Suppressor macrophage (primary cell): ENCODE data around the gene CADM4.

Experiments
- DNase-seq, 4 experiments: peaks; one replicate each; pipeline ENCODE4 v3.0.0-alpha.2; 2020 to 2022

The CADM4 gene

DNA sequence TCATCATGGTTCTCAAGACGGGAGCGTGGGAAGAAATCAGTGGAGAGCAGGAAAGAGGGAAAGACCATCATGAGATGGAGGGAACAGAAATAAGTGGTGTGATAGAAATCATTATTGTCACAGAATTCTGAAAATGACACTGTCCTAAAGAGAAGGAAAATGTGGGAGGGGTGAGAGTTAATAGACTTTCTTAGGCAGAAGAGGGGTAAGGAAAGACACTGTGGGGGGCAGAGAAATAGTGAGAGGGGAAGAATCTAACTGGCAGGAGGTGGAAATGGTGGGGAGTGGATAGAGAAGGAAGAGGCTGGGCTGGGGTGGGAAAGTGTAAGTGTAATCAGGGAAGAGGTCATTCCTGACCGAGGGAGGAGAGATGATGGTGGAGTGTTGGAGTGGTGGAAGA lies 60.9 kb downstream of the CADM4 start:
- DNase-seq = no peak

DNA sequence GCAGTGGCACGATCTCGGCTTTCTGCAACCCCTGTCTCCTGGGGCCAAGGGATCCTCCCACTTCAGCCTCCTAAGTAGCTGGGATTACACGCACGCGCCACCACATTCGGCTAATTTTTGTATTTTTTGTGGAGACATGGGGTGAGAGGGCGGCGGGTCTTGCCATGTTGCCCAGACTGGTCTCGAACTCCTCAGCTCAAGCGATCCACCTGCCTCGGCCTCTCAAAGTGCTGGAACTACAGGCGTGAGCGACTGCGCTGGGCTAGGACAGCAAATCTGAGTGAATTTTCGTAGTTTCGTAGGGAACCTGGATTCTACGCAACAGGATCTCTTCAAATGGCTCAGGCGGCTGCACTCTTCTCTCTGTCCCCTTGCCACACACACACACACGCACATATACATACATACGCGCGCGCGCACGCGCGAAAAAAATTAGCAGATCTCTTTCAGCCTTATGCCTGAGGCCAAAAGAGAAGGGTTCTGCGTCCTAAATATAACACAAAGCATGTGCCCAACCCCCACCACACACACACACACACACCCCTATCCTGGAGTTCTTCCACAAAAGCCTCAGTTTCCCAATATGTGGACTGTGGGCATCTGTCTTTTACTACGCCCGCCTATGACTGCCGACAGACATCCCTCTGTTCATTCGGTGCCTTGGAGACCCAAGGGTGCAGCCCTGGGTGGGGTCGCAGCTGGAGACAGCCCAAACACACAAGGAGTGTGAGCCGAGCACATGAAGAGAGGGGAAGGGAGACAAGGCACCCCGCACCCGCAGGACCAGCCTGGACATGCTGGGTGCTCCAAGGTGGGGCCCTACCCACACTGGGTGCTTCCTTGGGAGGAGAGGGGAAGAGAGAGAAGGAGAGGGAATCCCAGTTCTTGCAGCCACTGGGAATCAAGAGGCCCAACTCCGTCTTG lies 63.4 kb downstream of the CADM4 start:
- peak in 1 of 4 experiments; percentile 28 for DNase-seq

DNA sequence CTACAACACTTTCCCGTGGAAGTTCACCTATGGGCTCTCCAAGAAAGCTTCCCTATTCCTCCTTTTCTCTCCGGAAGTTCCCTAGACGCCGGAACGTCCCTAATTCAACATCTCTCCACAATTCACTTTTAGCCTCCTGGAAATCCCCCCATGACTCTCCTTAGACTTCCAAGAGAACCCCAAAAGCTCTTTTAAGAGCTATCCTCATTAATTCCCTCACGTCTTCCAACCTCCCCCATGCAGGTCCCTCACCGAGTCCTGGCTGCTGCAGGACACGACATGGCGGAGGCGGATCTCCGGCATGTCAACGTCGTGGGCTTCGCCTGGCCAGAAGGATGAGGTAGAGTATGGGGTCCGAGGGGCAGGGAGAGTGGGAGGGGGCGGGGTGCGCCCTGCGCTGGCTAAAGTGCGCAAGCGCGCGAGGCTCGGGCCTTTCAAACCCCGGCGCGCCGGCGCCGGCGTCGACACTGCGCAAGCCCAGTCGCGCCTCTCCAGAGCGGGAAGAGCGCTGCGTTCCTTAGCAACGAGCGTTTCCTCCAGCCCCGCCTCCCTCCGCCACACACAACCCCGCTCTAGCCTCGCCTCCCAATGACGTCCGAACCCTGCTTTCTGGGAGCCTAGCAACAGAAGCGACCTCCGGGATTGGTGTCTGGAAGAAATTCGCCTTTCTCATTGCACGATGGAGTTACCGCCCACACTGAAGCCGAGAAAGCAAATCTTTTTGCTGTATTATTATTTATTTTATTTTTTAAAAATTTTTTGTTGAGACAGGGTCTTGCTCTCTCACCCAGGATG lies 64.3 kb downstream of the CADM4 start, which contains the start of the genes PINLYP and XRCC1:
TSS of gene PINLYP (plus strand) at position 646 of the 795 bp plus-strand sequence. CDS start 1,391 bp downstream, outside the sequence.
TSS of gene XRCC1 (minus strand) at position 372 of the 795 bp plus-strand sequence. CDS start at position 303, 69 bp downstream.
- DNase-seq = peak; percentile 99

DNA sequence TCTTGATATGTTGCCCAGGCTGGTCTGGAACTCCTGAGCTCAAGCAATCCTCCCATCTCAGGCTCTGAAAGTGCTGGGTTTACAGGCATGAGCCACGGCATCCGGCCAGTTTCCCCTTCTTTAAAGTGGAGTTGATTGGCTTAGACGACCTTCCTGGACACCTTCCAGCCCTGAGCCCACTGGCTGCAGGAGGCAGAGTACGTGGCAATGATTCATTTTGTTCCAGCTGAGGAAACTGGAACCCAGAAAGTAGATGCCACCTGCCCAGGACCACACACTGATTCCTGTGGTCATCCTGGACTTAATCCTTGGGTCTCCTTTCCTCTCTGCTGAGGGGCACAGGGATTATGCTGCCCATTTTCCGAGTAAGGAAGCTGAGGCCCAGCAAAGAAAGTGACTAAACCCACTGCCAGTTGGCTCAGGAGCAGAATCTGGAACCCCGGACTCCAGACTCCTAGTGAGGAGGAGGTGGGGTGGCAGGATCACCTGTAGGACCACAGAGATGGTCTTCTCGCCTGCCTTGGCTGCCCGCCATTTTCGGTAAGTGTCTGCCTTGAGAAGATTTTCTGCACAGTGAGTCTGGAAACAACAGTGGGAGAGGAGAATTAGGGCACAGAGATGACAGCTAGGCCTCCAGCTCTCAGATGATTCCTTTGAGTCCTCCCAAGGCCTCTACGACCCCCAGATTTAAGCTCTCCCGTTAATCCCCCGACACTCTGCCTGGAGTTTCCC lies 65.1 kb downstream of the CADM4 start:
- DNase-seq = peak in 3 of 4 experiments; percentile 20 to 62 (median 52)
